Measurements from ENCODE around the gene INPP5F. TPM values are rescaled to one million over a fixed set of nuclear protein-coding genes. Genes with fewer than 3 reads are reported as not detected.

Gene INPP5F
- polyA plus RNA-seq, 1 of the 3 experiments (the other 2 are of a cell fraction): 7.8 TPM

DNA sequence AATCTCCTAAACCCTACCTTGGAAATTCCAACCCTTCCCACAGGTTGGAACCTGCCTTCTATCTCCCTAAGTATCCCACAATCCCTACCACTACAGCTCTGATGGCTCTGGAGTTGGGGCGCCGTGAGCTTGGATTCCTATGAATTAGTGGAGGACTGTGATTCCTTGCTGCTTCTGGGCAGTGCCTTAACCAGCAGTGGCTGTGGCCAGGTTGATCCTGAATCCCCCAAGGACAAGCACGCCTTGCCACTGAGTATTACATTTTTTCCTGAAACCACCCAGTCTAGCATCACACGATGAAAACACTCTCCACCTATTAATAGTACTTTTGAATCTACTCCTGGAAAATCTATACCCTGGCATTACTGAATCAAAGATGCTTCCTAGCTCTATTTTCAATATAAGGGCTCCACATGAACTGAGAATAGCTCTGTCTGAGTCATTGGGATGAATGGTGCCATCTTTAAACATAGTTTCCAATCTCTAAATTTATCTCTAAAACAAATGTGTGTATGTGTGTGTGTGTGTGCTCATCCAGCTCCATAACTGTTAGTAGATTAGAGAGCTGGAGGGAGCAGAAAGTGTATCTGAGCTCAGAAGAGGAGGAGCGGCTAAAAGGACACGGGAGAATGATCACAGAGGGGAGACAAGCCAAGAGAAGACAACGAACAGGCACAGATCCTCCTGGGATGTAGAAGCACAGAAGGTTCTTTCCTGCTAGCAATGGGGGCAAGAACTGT is 11.9 kb upstream of the INPP5F start:
- 73% methylated on average over 7 of the region's 7 CpGs for WGBS (ENCODE audit: low lambda C conversion rate)
- H3K79me2 ChIP-seq (ENCODE audit: insufficient read depth): no peaks in the 10 kb centered on the region
- ChIA-PET CTCF (interaction anchor here (0.9 to 3.2 kb wide), 9 partner anchors 9 to 146 kb away, joined by 3 to 21 read pairs (median 4); no protein-coding TSS in a partner anchor), POLR2A (no interaction called here)
- DNase-seq: peak; percentile 27
- TF ChIP-seq FOSL2 (IDR thresholded peaks at IDR 0.05; ENCODE audit: borderline replicate concordance, low read depth): no peak
- no peak for TF ChIP-seq POLR2AphosphoS5 (IDR thresholded peaks at IDR 0.05; ENCODE audit: low read depth, low read length)
- TF ChIP-seq PBX3 (IDR thresholded peaks at IDR 0.05): no peak
- no peak for TF ChIP-seq ELF1 (IDR thresholded peaks at IDR 0.05)
- H3K9ac ChIP-seq: no peak overlapping the region
- no peaks in the 10 kb centered on the region for H3K9me3 ChIP-seq
- H3K9me2 ChIP-seq: no peaks in the 10 kb centered on the region
- no peaks in the 10 kb centered on the region for H4K20me1 ChIP-seq (ENCODE audit: insufficient read depth)
- H3K4me1 ChIP-seq (ENCODE audit: control insufficient read depth in 1 of 2, insufficient read depth in 2 of 2, low read depth in 1 of 2, low read length in 1 of 2): no peaks in the 10 kb centered on the region; a peak in 1 of 4 replicates
- no peak overlapping the region for H3K27ac ChIP-seq (ENCODE audit: low read depth in 2 of 2, low read length in 1 of 2)
- no peaks in the 10 kb centered on the region for H3K36me3 ChIP-seq (replicated peaks in 1 of 2; ENCODE audit: control insufficient read depth in 1 of 2, insufficient read depth in 2 of 2, low read length in 1 of 2)
- no peaks in the 10 kb centered on the region for H3F3A ChIP-seq (replicated peaks; ENCODE audit: insufficient read depth)
- H3K27me3 ChIP-seq (ENCODE audit: insufficient read depth): no peaks in the 10 kb centered on the region
- no peak overlapping the region for H3K4me3 ChIP-seq (ENCODE audit: low read depth in 2 of 2, low read length in 1 of 2)
- peak overlapping the region; percentile 43 for H2AFZ ChIP-seq (ENCODE audit: low read depth)
- no peak overlapping the region for H3K4me2 ChIP-seq

DNA sequence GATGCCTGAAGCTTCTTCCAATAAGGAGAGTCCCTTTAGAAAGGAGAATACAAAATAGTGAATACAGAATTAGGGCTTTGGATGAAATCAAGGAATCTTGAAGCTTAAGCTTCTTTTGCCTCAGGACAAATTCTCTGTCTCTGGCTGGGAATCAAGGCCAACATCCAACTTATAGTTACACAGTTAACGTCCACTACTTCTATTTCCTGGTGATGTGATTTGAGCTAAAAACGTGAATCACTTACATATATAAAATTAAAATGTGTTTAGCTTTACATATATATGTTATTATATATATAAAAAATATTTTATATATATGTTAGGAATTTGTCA is 11.4 kb upstream of the INPP5F start:
- H3K9ac ChIP-seq: no peak overlapping the region
- DNase-seq: no peak
- no peaks in the 10 kb centered on the region for H3K27me3 ChIP-seq (ENCODE audit: insufficient read depth)
- H3K79me2 ChIP-seq (ENCODE audit: insufficient read depth): no peaks in the 10 kb centered on the region
- H3K27ac ChIP-seq (ENCODE audit: low read depth in 2 of 2, low read length in 1 of 2): no peak overlapping the region
- CTCF ChIA-PET: interaction anchor here (0.9 to 3.2 kb wide), 8 partner anchors 10 to 145 kb away, joined by 3 to 21 read pairs (median 4); no protein-coding TSS in a partner anchor
- H4K20me1 ChIP-seq (ENCODE audit: insufficient read depth): no peaks in the 10 kb centered on the region
- H3K9me2 ChIP-seq: no peaks in the 10 kb centered on the region
- no peak for TF ChIP-seq GABPA (IDR thresholded peaks at IDR 0.05; ENCODE audit: low read depth)
- H3K9me3 ChIP-seq: no peaks in the 10 kb centered on the region
- H2AFZ ChIP-seq (ENCODE audit: low read depth): peak overlapping the region; percentile 43
- H3K4me2 ChIP-seq: no peak overlapping the region
- no peaks in the 10 kb centered on the region; a peak in 1 of 4 replicates for H3K4me1 ChIP-seq (ENCODE audit: control insufficient read depth in 1 of 2, insufficient read depth in 2 of 2, low read depth in 1 of 2, low read length in 1 of 2)
- POLR2A ChIA-PET: no interaction called here
- WGBS (ENCODE audit: low lambda C conversion rate): 79% methylated on average over 2 of the region's 2 CpGs
- H3K4me3 ChIP-seq (ENCODE audit: low read depth in 2 of 2, low read length in 1 of 2): no peak overlapping the region
- H3F3A ChIP-seq (replicated peaks; ENCODE audit: insufficient read depth): no peaks in the 10 kb centered on the region
- H3K36me3 ChIP-seq (replicated peaks in 1 of 2; ENCODE audit: control insufficient read depth in 1 of 2, insufficient read depth in 2 of 2, low read length in 1 of 2): no peaks in the 10 kb centered on the region

GRCh38 chr10:119715628-119716505 is 10.0 kb upstream of the INPP5F start:
- Histone ChIP-seq H3K27me3 (ENCODE audit: insufficient read depth) (no peaks in the 10 kb centered on the region), H3K27ac (ENCODE audit: low read depth in 2 of 2, low read length in 1 of 2) (no peak overlapping the region), H4K20me1 (ENCODE audit: insufficient read depth) (no peaks in the 10 kb centered on the region), H3K9me3 (no peaks in the 10 kb centered on the region), H3F3A (replicated peaks; ENCODE audit: insufficient read depth) (no peaks in the 10 kb centered on the region), H3K4me2 (no peak overlapping the region), H3K9me2 (no peaks in the 10 kb centered on the region), H2AFZ (ENCODE audit: low read depth) (no peak overlapping the region), H3K4me1 (ENCODE audit: control insufficient read depth in 1 of 2, insufficient read depth in 2 of 2, low read depth in 1 of 2, low read length in 1 of 2) (no peaks in the 10 kb centered on the region; a peak in 1 of 4 replicates), H3K36me3 (replicated peaks in 1 of 2; ENCODE audit: control insufficient read depth in 1 of 2, insufficient read depth in 2 of 2, low read length in 1 of 2) (no peaks in the 10 kb centered on the region), H3K4me3 (ENCODE audit: low read depth in 2 of 2, low read length in 1 of 2) (no peak overlapping the region), H3K79me2 (ENCODE audit: insufficient read depth) (no peaks in the 10 kb centered on the region), H3K9ac (no peak overlapping the region)
- ChIA-PET CTCF (interaction anchor here (1.5 to 3.1 kb wide), 3 partner anchors 11 to 35 kb away, joined by 4 to 11 read pairs (median 5); no protein-coding TSS in a partner anchor), POLR2A (no interaction called here)
- TF ChIP-seq FOSL2 (IDR thresholded peaks at IDR 0.05; ENCODE audit: borderline replicate concordance, low read depth) (no peak), MXI1 (IDR thresholded peaks at IDR 0.05; ENCODE audit: low read depth, low read length) (no peak), RXRA (IDR thresholded peaks at IDR 0.05; ENCODE audit: borderline replicate concordance, low read depth) (no peak), NFIC (IDR thresholded peaks at IDR 0.05; ENCODE audit: borderline replicate concordance) (no peak), GATA2 (CRISPR knock-in tag; IDR thresholded peaks at IDR 0.05) (no peak), ELF1 (IDR thresholded peaks at IDR 0.05) (no peak), TCF12 (IDR thresholded peaks at IDR 0.05) (no peak), CHD2 (IDR thresholded peaks at IDR 0.05; ENCODE audit: low read length, partially characterized antibody) (no peak), EZH2phosphoT487 (IDR thresholded peaks at IDR 0.05; ENCODE audit: borderline replicate concordance, low read depth) (no peak), SMC3 (IDR thresholded peaks at IDR 0.05; ENCODE audit: low read depth, low read length) (no peak)
- WGBS (ENCODE audit: low lambda C conversion rate): 92% methylated on average over 8 of the region's 8 CpGs
- peak; percentile 26 for DNase-seq

Data from SK-N-SH (cell line).